H1 (cell line): ENCODE results near the gene RBM6. TPM values are rescaled to one million over a fixed set of nuclear protein-coding genes. Genes with fewer than 3 reads are reported as not detected.

Experiments
- CTCF ChIA-PET: fragments of 300-600 bp; sonication (Branson Sonifier 250); formaldehyde crosslinking; loops from one replicate; lab custom pipeline; 2021; ENCODE audit not compliant: partially characterized antibody; lab: Charles Lee
- POLR2A ChIA-PET: fragments of 300-600 bp; sonication (Branson Sonifier 250); formaldehyde crosslinking; loops from one replicate; lab custom pipeline; 2021; ENCODE audit warnings: inconsistent platforms; ENCODE audit not compliant: partially characterized antibody; lab: Charles Lee
- DNase-seq, 2 experiments: peaks; one replicate each; pipeline versions ENCODE4 v3.0.0 to v3.0.0-alpha.2; 2010 to 2022; ENCODE audit warnings: low spot score in 2 of 2, low read depth in 1 of 2, mixed read lengths in 1 of 2
- FAIRE-seq: peaks from 2 replicates; lab custom pipeline; 2011; peaks lifted over from hg19 to GRCh38; lab: Jason Lieb, UNC
- H2AFZ ChIP-seq: 2 replicates; pipeline ENCODE4 v1.8.1; 2012; ENCODE audit warnings: low read length, inconsistent platforms
- H2AK5ac ChIP-seq: 2 replicates; pipeline ENCODE4 v1.6.1; 2013; ENCODE audit warnings: low read depth, low read length
- H2BK120ac ChIP-seq: replicated peaks from 2 replicates; pipeline ENCODE3; 2013; ENCODE audit warnings: low read depth, low read length, inconsistent platforms
- H2BK12ac ChIP-seq: 2 replicates; pipeline ENCODE4 v1.6.1; 2013; ENCODE audit warnings: low read depth, low read length
- H2BK15ac ChIP-seq: 2 replicates; pipeline ENCODE4 v1.6.1; 2013; ENCODE audit warnings: low read length
- H2BK20ac ChIP-seq: 2 replicates; pipeline ENCODE4 v1.6.1; 2013; ENCODE audit warnings: low read length
- H2BK5ac ChIP-seq: 2 replicates; pipeline ENCODE4 v1.6.1; 2013; ENCODE audit warnings: low read depth, low read length
- H3K14ac ChIP-seq: 2 replicates; pipeline ENCODE4 v1.6.1; 2013; ENCODE audit warnings: inconsistent platforms; ENCODE audit not compliant: insufficient read length
- H3K18ac ChIP-seq: 2 replicates; pipeline ENCODE4 v1.6.1; 2013; ENCODE audit warnings: low read length; ENCODE audit errors: extremely low read depth
- H3K23ac ChIP-seq: 2 replicates; pipeline ENCODE4 v1.6.1; 2013; ENCODE audit warnings: inconsistent platforms; ENCODE audit not compliant: insufficient read length
- H3K23me2 ChIP-seq: 2 replicates; pipeline ENCODE4 v1.6.1; 2013; ENCODE audit warnings: low read depth, low read length
- H3K27ac ChIP-seq: 2 replicates; pipeline ENCODE4 v1.6.1; 2011; ENCODE audit warnings: low read depth, low read length, inconsistent platforms
- H3K27me3 ChIP-seq, 4 experiments: replicated peaks in 1 of 4; 1 replicate in 1 of 4; 2 replicates in 3 of 4; pipeline versions ENCODE4 v1.6.1 to v1.8.1; 2011 to 2013; ENCODE audit warnings: low read length in 3 of 4, mild to moderate bottlenecking in 3 of 4, inconsistent platforms in 2 of 4, mixed read lengths in 2 of 4, moderate library complexity in 1 of 4; ENCODE audit not compliant: control insufficient read depth in 3 of 4, insufficient read depth in 3 of 4; ENCODE audit errors: extremely low read depth in 1 of 4
- H3K36me3 ChIP-seq, 4 experiments: 2 replicates each; pipeline versions ENCODE4 v1.6.1 to v1.8.1; 2011 to 2013; ENCODE audit warnings: mild to moderate bottlenecking in 4 of 4, low read length in 3 of 4, moderate library complexity in 2 of 4, control low read depth in 1 of 4, inconsistent platforms in 1 of 4; ENCODE audit not compliant: insufficient read depth in 4 of 4, control insufficient read depth in 2 of 4
- H3K4ac ChIP-seq: replicated peaks from 2 replicates; pipeline ENCODE3; 2013; ENCODE audit warnings: low read length, low read depth, mixed read lengths, inconsistent platforms; ENCODE audit not compliant: insufficient read length
- H3K4me1 ChIP-seq, 4 experiments: replicated peaks in 1 of 4; 1 replicate in 1 of 4; 2 replicates in 3 of 4; pipeline versions ENCODE4 v1.6.1 to v1.8.1; 2011 to 2013; ENCODE audit warnings: low read length in 3 of 4, inconsistent platforms in 2 of 4, mixed read lengths in 1 of 4; ENCODE audit not compliant: insufficient read depth in 4 of 4, control insufficient read depth in 3 of 4
- H3K4me2 ChIP-seq, 2 experiments: 2 replicates each; pipeline versions ENCODE4 v1.6.1 to v1.8.1; 2011 to 2013; ENCODE audit warnings: low read depth in 2 of 2, low read length in 2 of 2, control low read depth in 1 of 2, inconsistent platforms in 1 of 2, mild to moderate bottlenecking in 1 of 2; ENCODE audit not compliant: insufficient read depth in 1 of 2
- H3K4me3 ChIP-seq, 4 experiments: fragments of 200-600, 300-600 bp in 1 of 4; sonication (generic), shearing (Covaris generic), sonication (Bioruptor Twin) in 1 of 4; 2 replicates each; pipeline versions ENCODE4 v1.5.1 to v1.8.1; 2011 to 2016; ENCODE audit warnings: low read length in 4 of 4, low read depth in 3 of 4, control low read depth in 2 of 4, inconsistent platforms in 2 of 4, mild to moderate bottlenecking in 2 of 4, mixed read lengths in 1 of 4, moderate library complexity in 1 of 4; ENCODE audit not compliant: insufficient read depth in 2 of 4; ENCODE audit errors: extremely low read depth in 1 of 4
- H3K56ac ChIP-seq: replicated peaks from 2 replicates; pipeline ENCODE3; 2013; ENCODE audit warnings: low read depth, mild to moderate bottlenecking, mixed read lengths, low read length, inconsistent platforms; ENCODE audit not compliant: insufficient read length
- H3K79me1 ChIP-seq: 2 replicates; pipeline ENCODE4 v1.6.1; 2013; ENCODE audit warnings: low read depth, low read length, control low read depth
- H3K79me2 ChIP-seq, 2 experiments: 2 replicates each; pipeline versions ENCODE4 v1.6.1 to v1.8.1; 2012 to 2013; ENCODE audit warnings: low read length in 2 of 2, mild to moderate bottlenecking in 2 of 2, inconsistent platforms in 1 of 2; ENCODE audit not compliant: insufficient read depth in 2 of 2, control insufficient read depth in 1 of 2
- H3K9ac ChIP-seq, 4 experiments: replicated peaks in 1 of 4; 1 replicate in 1 of 4; 2 replicates in 3 of 4; pipeline versions ENCODE4 v1.6.1 to v1.8.1; 2011 to 2013; ENCODE audit warnings: low read depth in 3 of 4, low read length in 3 of 4, control low read depth in 2 of 4, mild to moderate bottlenecking in 2 of 4, moderate library complexity in 2 of 4, inconsistent platforms in 1 of 4; ENCODE audit errors: extremely low read depth in 1 of 4
- H3K9me3 ChIP-seq, 2 experiments: 2 replicates each; pipeline versions ENCODE4 v1.6.1 to v1.8.1; 2012 to 2013; ENCODE audit warnings: mild to moderate bottlenecking in 2 of 2, moderate library complexity in 2 of 2, control low read depth in 1 of 2, inconsistent platforms in 1 of 2, low read depth in 1 of 2, low read length in 1 of 2, mixed read lengths in 1 of 2; ENCODE audit not compliant: insufficient read depth in 2 of 2
- H4K20me1 ChIP-seq, 2 experiments: replicated peaks in 1 of 2; 2 replicates each; pipeline versions ENCODE3 to v1.8.1; 2011 to 2013; ENCODE audit warnings: inconsistent platforms in 2 of 2, low read length in 2 of 2, mild to moderate bottlenecking in 1 of 2; ENCODE audit not compliant: insufficient read depth in 2 of 2, control insufficient read depth in 1 of 2
- H4K5ac ChIP-seq: 2 replicates; pipeline ENCODE4 v1.6.1; 2013; ENCODE audit warnings: low read length, low read depth, mixed read lengths, inconsistent platforms; ENCODE audit not compliant: insufficient read length
- H4K8ac ChIP-seq: 2 replicates; pipeline ENCODE4 v1.8.0; 2013; ENCODE audit warnings: mild to moderate bottlenecking, moderate library complexity, low read length, inconsistent platforms; ENCODE audit not compliant: insufficient read depth; ENCODE audit errors: extremely low read depth
- H4K91ac ChIP-seq: replicated peaks from 2 replicates; pipeline ENCODE3; 2013; ENCODE audit warnings: low read length, mixed read lengths, inconsistent platforms; ENCODE audit not compliant: insufficient read length
- CBX8 ChIP-seq: fragments of 300-800, 300-1000 bp; sonication (generic); IDR thresholded peaks from 2 replicates; pipeline ENCODE4 v1.7.1; 2016; ENCODE audit warnings: low read depth, low read length, borderline replicate concordance
- CHD1 ChIP-seq: IDR thresholded peaks from 2 replicates; pipeline ENCODE4 v1.6.1; 2012; ENCODE audit warnings: low read depth, low read length, improper control_type of control experiment
- CREB1 ChIP-seq: IDR thresholded peaks from 2 replicates; pipeline ENCODE4 v1.6.1; 2012; ENCODE audit warnings: inconsistent platforms
- EZH2 ChIP-seq: fragments of 200-600 bp; sonication (generic); IDR thresholded peaks from 2 replicates; pipeline ENCODE4 v1.7.1; 2012; ENCODE audit warnings: low read depth, mild to moderate bottlenecking, moderate library complexity, low read length, inconsistent platforms; ENCODE audit not compliant: severe bottlenecking
- FOSL1 ChIP-seq: IDR thresholded peaks from 2 replicates; pipeline ENCODE4 v1.6.1; 2011; ENCODE audit warnings: mild to moderate bottlenecking, low read depth, low read length, moderate library complexity; ENCODE audit not compliant: insufficient read depth
- JUN ChIP-seq: IDR thresholded peaks from 2 replicates; pipeline ENCODE4 v1.6.1; 2011; ENCODE audit warnings: low read depth, mild to moderate bottlenecking, improper control_type of control experiment, low read length
- JUND ChIP-seq: IDR thresholded peaks from 2 replicates; pipeline ENCODE4 v1.6.1; 2011; ENCODE audit warnings: mild to moderate bottlenecking, improper control_type of control experiment, low read length
- NANOG ChIP-seq: IDR thresholded peaks from 2 replicates; pipeline ENCODE4 v1.6.1; 2011; ENCODE audit warnings: low read length, low read depth, mild to moderate bottlenecking, inconsistent platforms; ENCODE audit not compliant: insufficient read depth, poor library complexity, severe bottlenecking
- NRF1 ChIP-seq: IDR thresholded peaks from 2 replicates; pipeline ENCODE4 v1.6.1; 2011; ENCODE audit warnings: mild to moderate bottlenecking, low read depth, low read length, improper control_type of control experiment
- RAD21 ChIP-seq, 2 experiments: IDR thresholded peaks in 1 of 2; conservative IDR thresholded peaks in 1 of 2; 2 replicates each; pipeline ENCODE4 v1.6.1; 2011; ENCODE audit warnings: low read depth in 2 of 2, low read length in 2 of 2, improper control_type of control experiment in 1 of 2, inconsistent platforms in 1 of 2, mild to moderate bottlenecking in 1 of 2, moderate library complexity in 1 of 2
- RXRA ChIP-seq: IDR thresholded peaks from 2 replicates; pipeline ENCODE4 v1.6.1; 2011; ENCODE audit warnings: low read depth, mild to moderate bottlenecking, low read length, moderate library complexity; ENCODE audit not compliant: insufficient read depth
- TEAD4 ChIP-seq: IDR thresholded peaks from 2 replicates; pipeline ENCODE4 v1.6.1; 2012; ENCODE audit warnings: low read depth, low read length, inconsistent platforms, mixed read lengths
- WGBS, 2 experiments: shearing (Covaris generic) in 1 of 2; methylation state at CpG; one replicate each; pipeline versions ENCODE4 v1.1.6 to v1.1.7; 2013 to 2015; ENCODE audit warnings: low lambda C conversion rate in 2 of 2, mixed read lengths in 2 of 2, inconsistent platforms in 1 of 2, low coverage in 1 of 2, missing lambda C conversion rate in 1 of 2; ENCODE audit not compliant: insufficient replicate concordance in 2 of 2, insufficient coverage in 1 of 2, insufficient read length in 1 of 2; ENCODE audit errors: extremely low coverage in 1 of 2, missing lambda C conversion rate in 1 of 2; 5-methylcytosine and 5-hydroxymethylcytosine counted together
- polyA plus RNA-seq, 7 experiments: library from polyadenylated mRNA; depleted of rRNA in 3 of 7; stranded (reverse) in 5 of 7; unstranded in 2 of 7; fragments of >200 nt in 5 of 7; fragments of 200-250 nt in 2 of 7; gene quantifications; 1 replicate in 5 of 7; 2 replicates in 1 of 7; 4 replicates in 1 of 7; pipeline versions ENCODE4 v1.2.1 to v1.2.3, GENCODE V29; 2011 to 2013; ENCODE audit warnings: missing spikeins in 2 of 7, mixed read lengths in 2 of 7
- total RNA-seq: library from RNA; stranded (reverse); fragmentation: NEBNext Ultra II Directional; extraction: Animal tissue kit (Norgen Biotek cat#: 25700); gene quantifications from 2 replicates; pipeline ENCODE4 v1.2.1, GENCODE V29; 2021

RBM6 gene
- total and polyA plus RNA-seq, 2 of the 8 experiments (the other 6 are each of a cell fraction or from before 2014, with no cell fraction given), result 30.6 to 80.1 TPM

- FAIRE-seq, result no peak
Observed at GRCh38 chr3:49998326-49998725, 58.4 kb downstream of the RBM6 start.

More at GRCh38 chr3:49998326-49998725, 58.4 kb downstream of the RBM6 start:
- Histone ChIP-seq H3K27ac (no peak overlapping the region), H4K8ac (no peak overlapping the region), H3K9me3 (no peaks in the 10 kb centered on the region), H3K27me3 (no peaks in the 10 kb centered on the region), H3K4me3 (no peak overlapping the region), H3K4me2 (no peak overlapping the region), H3K79me2 (peaks cover 0 to 4% of the 10 kb centered on the region in 2 experiments; a peak in 1 of 4 replicates), H2BK20ac (no peak overlapping the region), H3K79me1 (no peaks in the 10 kb centered on the region), H3K14ac (no peak overlapping the region), H4K5ac (no peak overlapping the region), H2BK5ac (no peak overlapping the region), H3K4me1 (peaks cover 0 to 5% (median 3%) of the 10 kb centered on the region in 4 experiments; a peak in 3 of 7 replicates), H4K20me1 (peaks cover 0 to 2% of the 10 kb centered on the region in 2 experiments), H2AFZ (no peak overlapping the region), H3K18ac (no peak overlapping the region), H3K9ac (no peak overlapping the region), H2AK5ac (no peak overlapping the region), H2BK15ac (no peak overlapping the region), H3K23me2 (no peaks in the 10 kb centered on the region), H3K56ac (no peak overlapping the region), H3K23ac (no peak overlapping the region), H3K36me3 (peaks cover 0 to 3% (median 0%) of the 10 kb centered on the region in 4 experiments; a peak in 2 of 8 replicates), H2BK12ac (no peak overlapping the region), H4K91ac (no peak overlapping the region), H2BK120ac (no peak overlapping the region), H3K4ac (no peak overlapping the region)
- ChIA-PET CTCF (interaction anchor here (0.6 to 1.2 kb wide), 4 partner anchors 15 to 136 kb away, joined by 3 read pairs; no protein-coding TSS in a partner anchor), POLR2A (no interaction called here)
- 90% methylated on average over 2 of the region's 2 CpGs; no CpG with 5 or more reads in 1 of the 2 experiments for WGBS, 2 experiments
- no peak for TF ChIP-seq EZH2
- no peak for TF ChIP-seq RXRA
- no peak for TF ChIP-seq JUND
- TF ChIP-seq NRF1, result no peak
- TF ChIP-seq CBX8, result no peak
- no peak for TF ChIP-seq TEAD4
- TF ChIP-seq FOSL1, result no peak
- no peak for TF ChIP-seq CREB1
- no peak for TF ChIP-seq RAD21 (IDR thresholded peaks at IDR 0.05 in 1 of 2, conservative IDR thresholded peaks at IDR 0.05 in 1 of 2; ENCODE audit: low read depth in 2 of 2, low read length in 2 of 2)
- no peak for TF ChIP-seq CHD1
- TF ChIP-seq NANOG, result no peak
- no peak for TF ChIP-seq JUN
- DNase-seq, result no peak
